ENCODE measurements around the gene HID1.
"Not testable (repeated sequence)": the region's sequence is repeated elsewhere in the genome, so short reads cannot be mapped to it uniquely, and the experiment has no call there.

The HID1 gene

GRCh38 chr17:74972107-74972972 is at the start of gene HID1:
TSS of gene HID1 (minus strand) at chr17:74972759. CDS start at chr17:74972656, 103 bp downstream.
- peak; percentile 84 to 85 for DNase-seq (ENCODE audit: low read depth in 2 of 2)

GRCh38 chr17:75020331-75021110 is 48.0 kb upstream of the HID1 start:
- DNase-seq (ENCODE audit: low read depth in 2 of 2): no peak

GRCh38 chr17:75019710-75020109 is 47.2 kb upstream of the HID1 start:
- no peak for DNase-seq (ENCODE audit: low read depth in 2 of 2)

- no peak for DNase-seq (ENCODE audit: low read depth in 2 of 2)
Measured at GRCh38 chr17:75019146-75019545, 46.6 kb upstream of the HID1 start.

- DNase-seq (ENCODE audit: low read depth in 2 of 2): no peak
Measured at GRCh38 chr17:75013092-75013559, 40.6 kb upstream of the HID1 start.

- peak; percentile 70 for DNase-seq (ENCODE audit: low read depth in 2 of 2)
Measured at GRCh38 chr17:75012346-75013091, 40.0 kb upstream of the HID1 start, which contains the start of gene MRPL58. TSS of gene MRPL58 (plus strand) at chr17:75012670. CDS start at chr17:75012687, 17 bp downstream.

- no peak for DNase-seq (ENCODE audit: low read depth in 2 of 2)
Measured at GRCh38 chr17:75012096-75012345, 39.5 kb upstream of the HID1 start.

- no peak for DNase-seq (ENCODE audit: low read depth in 2 of 2)
Measured at GRCh38 chr17:75011401-75012095, 39.0 kb upstream of the HID1 start.

GRCh38 chr17:75010683-75011400 is 38.3 kb upstream of the HID1 start:
- no peak for DNase-seq (ENCODE audit: low read depth in 2 of 2)

GRCh38 chr17:75009139-75009724 is 36.7 kb upstream of the HID1 start:
- DNase-seq (ENCODE audit: low read depth in 2 of 2): no peak

GRCh38 chr17:75008373-75008772 is 35.8 kb upstream of the HID1 start:
- DNase-seq (ENCODE audit: low read depth in 2 of 2): no peak

GRCh38 chr17:75006653-75007052 is 34.1 kb upstream of the HID1 start:
- no peak for DNase-seq (ENCODE audit: low read depth in 2 of 2)

GRCh38 chr17:75006084-75006483 is 33.5 kb upstream of the HID1 start:
- DNase-seq (ENCODE audit: low read depth in 2 of 2): not testable (repeated sequence)

GRCh38 chr17:75005291-75005690 is 32.7 kb upstream of the HID1 start:
- DNase-seq (ENCODE audit: low read depth in 2 of 2): no peak

- DNase-seq (ENCODE audit: low read depth in 2 of 2): no peak
Measured at GRCh38 chr17:75004371-75004770, 31.8 kb upstream of the HID1 start.

- no peak for DNase-seq (ENCODE audit: low read depth in 2 of 2)
Measured at GRCh38 chr17:75003957-75004355, 31.4 kb upstream of the HID1 start.

GRCh38 chr17:75003070-75003956 is 30.8 kb upstream of the HID1 start:
- DNase-seq (ENCODE audit: low read depth in 2 of 2): no peak

- DNase-seq (ENCODE audit: low read depth in 2 of 2): no peak
Measured at GRCh38 chr17:75001915-75002843, 29.6 kb upstream of the HID1 start.
